Thoracic aorta (tissue), 2 donors: Measurements from ENCODE around the gene GEMIN5. TPM values are rescaled to one million over a fixed set of nuclear protein-coding genes. Genes with fewer than 3 reads are reported as not detected.
A peak's percentile ranks its signal among the peaks of the same experiment; 100 is the strongest.

ENCODE experiments used
- ATAC-seq: fragments of 150-250 bp; one replicate; pipeline ENCODE4 v1.8.0; 2017; ENCODE audit warnings: low read depth; ENCODE audit not compliant: insufficient number of reproducible peaks, low FRiP score
- DNase-seq: peaks from one replicate; pipeline ENCODE4 v3.0.0-alpha.2; 2020; ENCODE audit warnings: low spot score
- H3K27ac ChIP-seq, 2 donors: fragments of 200-600 bp; sonication (generic); 1 replicate in 1 of 2; 2 replicates in 1 of 2; pipeline ENCODE4 v1.5.1; 2016; ENCODE audit warnings: mild to moderate bottlenecking in 2 of 2, moderate library complexity in 2 of 2
- H3K27me3 ChIP-seq: fragments of 200-600 bp; sonication (generic); replicated peaks from 2 replicates; pipeline ENCODE4 v1.6.0; 2016; ENCODE audit warnings: mild to moderate bottlenecking; ENCODE audit not compliant: insufficient read depth
- H3K36me3 ChIP-seq: fragments of 200-600 bp; sonication (generic); one replicate; pipeline ENCODE4 v1.5.1; 2016
- H3K4me1 ChIP-seq, 2 donors: fragments of 200-600 bp; sonication (generic); 1 replicate in 1 of 2; 2 replicates in 1 of 2; pipeline versions ENCODE4 v1.5.1 to v1.6.0; 2016; ENCODE audit warnings: low read depth in 2 of 2, mild to moderate bottlenecking in 1 of 2; ENCODE audit not compliant: control insufficient read depth in 1 of 2
- H3K4me3 ChIP-seq: fragments of 200-600 bp; sonication (generic); 2 replicates; pipeline ENCODE4 v1.5.1; 2016; ENCODE audit warnings: mild to moderate bottlenecking
- H3K9me3 ChIP-seq: fragments of 200-600 bp; sonication (generic); 2 replicates; pipeline ENCODE4 v1.5.1; 2016
- CTCF ChIP-seq: fragments of 200-600 bp; sonication (generic); IDR thresholded peaks from one replicate; pipeline ENCODE4 v1.5.1; 2019; ENCODE audit warnings: antibody characterized with exemption
- total RNA-seq, 2 donors: library from RNA; depleted of rRNA; stranded (reverse); fragments of >200 nt; gene quantifications; one replicate each; pipeline versions ENCODE4 v1.1.0 to v1.2.3, GENCODE V29; 2016

Gene GEMIN5
- total RNA-seq, 2 donors from 2014 or later: 13.4 to 21.0 TPM

GRCh38 chr5:154862766-154863165 is 75.2 kb downstream of the GEMIN5 start:
- H3K27me3 ChIP-seq: no peaks in the 10 kb centered on the region
- DNase-seq: no peak
- no peak for ATAC-seq
- no peak overlapping the region for H3K27ac ChIP-seq
- no peaks in the 10 kb centered on the region for H3K9me3 ChIP-seq
- H3K4me3 ChIP-seq: peak overlapping the region; percentile 89
- peaks cover 41 to 51% of the 10 kb centered on the region in 2 donors for H3K4me1 ChIP-seq
- H3K36me3 ChIP-seq: peaks cover 12% of the 10 kb centered on the region
- no peak for TF ChIP-seq CTCF

DNA sequence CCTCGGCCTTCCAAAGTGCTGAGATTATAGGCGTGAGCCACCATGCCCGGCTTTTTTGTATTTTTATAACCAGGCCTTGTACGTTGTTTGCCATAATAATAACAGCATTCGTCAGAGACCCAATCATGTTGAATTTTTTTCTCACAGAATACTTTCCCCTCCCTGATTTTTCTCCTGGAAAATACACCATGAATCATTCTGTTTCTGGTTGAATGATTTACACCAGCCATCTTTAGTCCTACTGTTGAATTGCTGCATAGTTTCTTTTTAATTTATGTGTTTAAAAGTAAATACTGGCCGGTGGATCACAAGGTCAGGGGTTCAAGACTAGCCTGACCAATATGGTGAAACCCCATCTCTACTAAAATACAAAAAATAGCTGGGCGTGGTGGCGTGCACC is 76.1 kb downstream of the GEMIN5 start:
- H3K4me1 ChIP-seq: peaks cover 40 to 47% of the 10 kb centered on the region in 2 donors
- no peak for TF ChIP-seq CTCF
- DNase-seq (no peak), ATAC-seq (no peak)
- H3K27ac ChIP-seq: no peak overlapping the region
- H3K36me3 ChIP-seq: peaks cover 12% of the 10 kb centered on the region
- no peaks in the 10 kb centered on the region for H3K27me3 ChIP-seq
- H3K4me3 ChIP-seq: peak overlapping the region; percentile 89
- no peaks in the 10 kb centered on the region for H3K9me3 ChIP-seq

- no peak for ATAC-seq
- peaks cover 6% of the 10 kb centered on the region for H3K36me3 ChIP-seq
- H3K9me3 ChIP-seq: no peaks in the 10 kb centered on the region
- peaks cover 36 to 47% of the 10 kb centered on the region in 2 donors for H3K4me1 ChIP-seq
- no peak for DNase-seq
- peak overlapping the region in 1 of 2 donors; percentile 86 for H3K27ac ChIP-seq
- no peaks in the 10 kb centered on the region for H3K27me3 ChIP-seq
- TF ChIP-seq CTCF: no peak
- H3K4me3 ChIP-seq: peak overlapping the region; percentile 89
Measured at GRCh38 chr5:154860765-154861164, 77.2 kb downstream of the GEMIN5 start.

- Histone ChIP-seq H3K4me1 (peaks cover 36 to 47% of the 10 kb centered on the region in 2 donors), H3K27ac (peak overlapping the region; percentile 86 to 96), H3K9me3 (no peaks in the 10 kb centered on the region), H3K4me3 (peak overlapping the region; percentile 89), H3K27me3 (no peaks in the 10 kb centered on the region), H3K36me3 (peaks cover 6% of the 10 kb centered on the region)
- no peak for DNase-seq
- no peak for ATAC-seq
- no peak for TF ChIP-seq CTCF
Measured at GRCh38 chr5:154860123-154860522, 77.9 kb downstream of the GEMIN5 start.

DNA sequence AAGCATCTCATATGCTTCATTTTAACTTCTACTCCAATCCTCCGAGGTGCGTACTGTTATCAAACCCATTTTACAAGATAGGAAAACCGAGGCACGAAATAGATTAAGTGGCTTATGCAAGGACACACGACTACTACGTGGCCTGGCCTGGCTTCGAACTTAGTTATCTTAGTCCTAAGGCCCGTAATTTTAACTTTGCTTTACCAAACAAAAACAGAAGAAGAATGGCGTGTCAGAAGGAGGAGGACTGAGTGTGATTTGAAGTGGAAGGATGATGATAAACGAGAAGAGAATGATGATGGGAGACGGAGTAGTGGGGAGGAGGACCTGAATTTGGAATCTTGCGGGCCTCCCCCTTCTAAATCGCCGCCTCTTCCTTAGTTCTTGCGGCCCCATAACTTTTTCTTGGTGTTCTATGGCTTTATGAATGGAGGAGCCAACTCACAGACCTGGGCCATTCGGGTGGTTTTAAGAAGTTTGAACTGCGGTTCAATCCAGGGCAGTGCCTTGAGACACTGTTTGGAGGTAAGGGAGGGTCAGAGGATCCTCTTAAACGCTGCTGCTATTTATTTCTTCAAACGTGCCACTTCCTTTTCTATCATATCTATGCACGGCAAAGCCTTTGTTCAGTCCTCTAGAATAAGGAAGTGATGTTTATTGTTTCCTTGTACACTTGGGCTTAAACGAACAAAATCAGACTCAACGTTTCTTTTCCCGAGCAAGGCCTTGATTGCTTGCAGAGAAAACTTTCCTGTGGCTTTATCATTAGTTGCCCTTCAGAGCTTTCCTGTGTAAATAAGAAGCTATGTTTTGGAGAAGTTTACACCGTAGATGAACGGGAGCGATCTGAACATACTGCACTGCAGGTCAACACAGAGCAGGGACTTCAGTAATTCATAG is 78.8 kb downstream of the GEMIN5 start:
- H3K4me1 ChIP-seq: peaks cover 36 to 47% of the 10 kb centered on the region in 2 donors
- DNase-seq: no peak
- H3K4me3 ChIP-seq: peak overlapping the region; percentile 89

More for the DNA sequence above, 78.8 kb downstream of the GEMIN5 start:
- ATAC-seq: no peak
- TF ChIP-seq CTCF: no peak
- H3K9me3 ChIP-seq: no peaks in the 10 kb centered on the region
- H3K27me3 ChIP-seq: no peaks in the 10 kb centered on the region
- peaks cover 6% of the 10 kb centered on the region for H3K36me3 ChIP-seq
- peak overlapping the region; percentile 86 to 96 for H3K27ac ChIP-seq
